ENCODE measurements around the gene TSPAN32. TPM values are rescaled to one million over a fixed set of nuclear protein-coding genes. Genes with fewer than 3 reads are reported as not detected.

TSPAN32 gene
- total and polyA plus RNA-seq, 10 of the 15 experiments (the other 5 are each of a cell fraction or from before 2014, with no cell fraction given) = 0.08 TPM; not detected in 9

DNA sequence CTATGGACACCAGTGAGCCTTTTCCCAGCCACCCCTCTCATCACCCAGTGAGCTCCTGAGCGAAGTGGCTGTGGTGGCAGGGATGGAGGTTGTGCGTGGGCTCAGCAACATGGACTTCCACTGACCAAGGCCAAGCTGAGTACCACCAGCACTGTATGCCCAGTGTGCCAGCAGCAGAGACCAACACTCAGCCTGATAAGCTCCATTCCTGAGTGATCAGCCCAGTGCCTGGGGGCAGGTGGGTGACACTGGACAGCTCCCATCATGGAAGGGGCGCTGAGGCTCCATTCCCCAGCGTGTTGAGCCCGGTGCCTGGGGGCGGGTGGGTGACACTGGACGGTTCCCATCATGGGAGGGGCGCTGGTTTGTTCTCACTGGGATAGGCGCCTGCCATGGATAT, 57.7 kb downstream of the TSPAN32 start:
- no peaks in the 10 kb centered on the region for H3K4me1 ChIP-seq (ENCODE audit: control insufficient read depth, insufficient read depth, low read length)
- H2AFZ ChIP-seq (ENCODE audit: control insufficient read depth, low read depth, low read length) = no peak overlapping the region
- no peak overlapping the region for H3K4me2 ChIP-seq (ENCODE audit: control insufficient read depth, insufficient read depth)
- FAIRE-seq (no peak), ATAC-seq (no peak), DNase-seq (ENCODE audit: low read depth, low spot score) (no peak)
- H4K20me1 ChIP-seq (ENCODE audit: control insufficient read depth, insufficient read depth) = no peaks in the 10 kb centered on the region
- 35% methylated on average over 9 of the region's 9 CpGs for WGBS (ENCODE audit: insufficient coverage, insufficient replicate concordance, low lambda C conversion rate, missing lambda C conversion rate)
- no peaks in the 10 kb centered on the region for H3K79me2 ChIP-seq (ENCODE audit: control insufficient read depth, insufficient read depth, low read length)
- TF ChIP-seq HCFC1 (IDR thresholded peaks at IDR 0.05; ENCODE audit: low read length) = no peak
- no peak for TF ChIP-seq LARP7 (IDR thresholded peaks at IDR 0.05)
- TF ChIP-seq, protein P1, sequence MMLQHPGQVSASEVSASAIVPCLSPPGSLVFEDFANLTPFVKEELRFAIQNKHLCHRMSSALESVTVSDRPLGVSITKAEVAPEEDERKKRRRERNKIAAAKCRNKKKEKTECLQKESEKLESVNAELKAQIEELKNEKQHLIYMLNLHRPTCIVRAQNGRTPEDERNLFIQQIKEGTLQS (IDR thresholded peaks at IDR 0.05; ENCODE audit: borderline replicate concordance, extremely low read depth, low read depth, low read length) = no peak
- TF ChIP-seq ZSCAN29 (IDR thresholded peaks at IDR 0.05) = no peak
- TF ChIP-seq POLR2AphosphoS2 (IDR thresholded peaks at IDR 0.05; ENCODE audit: low read depth, low read length) = no peak
- TF ChIP-seq, protein P2, sequence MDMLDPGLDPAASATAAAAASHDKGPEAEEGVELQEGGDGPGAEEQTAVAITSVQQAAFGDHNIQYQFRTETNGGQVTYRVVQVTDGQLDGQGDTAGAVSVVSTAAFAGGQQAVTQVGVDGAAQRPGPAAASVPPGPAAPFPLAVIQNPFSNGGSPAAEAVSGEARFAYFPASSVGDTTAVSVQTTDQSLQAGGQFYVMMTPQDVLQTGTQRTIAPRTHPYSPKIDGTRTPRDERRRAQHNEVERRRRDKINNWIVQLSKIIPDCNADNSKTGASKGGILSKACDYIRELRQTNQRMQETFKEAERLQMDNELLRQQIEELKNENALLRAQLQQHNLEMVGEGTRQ (IDR thresholded peaks at IDR 0.05; ENCODE audit: borderline replicate concordance, low read depth, low read length) = no peak
- TF ChIP-seq, protein P3, sequence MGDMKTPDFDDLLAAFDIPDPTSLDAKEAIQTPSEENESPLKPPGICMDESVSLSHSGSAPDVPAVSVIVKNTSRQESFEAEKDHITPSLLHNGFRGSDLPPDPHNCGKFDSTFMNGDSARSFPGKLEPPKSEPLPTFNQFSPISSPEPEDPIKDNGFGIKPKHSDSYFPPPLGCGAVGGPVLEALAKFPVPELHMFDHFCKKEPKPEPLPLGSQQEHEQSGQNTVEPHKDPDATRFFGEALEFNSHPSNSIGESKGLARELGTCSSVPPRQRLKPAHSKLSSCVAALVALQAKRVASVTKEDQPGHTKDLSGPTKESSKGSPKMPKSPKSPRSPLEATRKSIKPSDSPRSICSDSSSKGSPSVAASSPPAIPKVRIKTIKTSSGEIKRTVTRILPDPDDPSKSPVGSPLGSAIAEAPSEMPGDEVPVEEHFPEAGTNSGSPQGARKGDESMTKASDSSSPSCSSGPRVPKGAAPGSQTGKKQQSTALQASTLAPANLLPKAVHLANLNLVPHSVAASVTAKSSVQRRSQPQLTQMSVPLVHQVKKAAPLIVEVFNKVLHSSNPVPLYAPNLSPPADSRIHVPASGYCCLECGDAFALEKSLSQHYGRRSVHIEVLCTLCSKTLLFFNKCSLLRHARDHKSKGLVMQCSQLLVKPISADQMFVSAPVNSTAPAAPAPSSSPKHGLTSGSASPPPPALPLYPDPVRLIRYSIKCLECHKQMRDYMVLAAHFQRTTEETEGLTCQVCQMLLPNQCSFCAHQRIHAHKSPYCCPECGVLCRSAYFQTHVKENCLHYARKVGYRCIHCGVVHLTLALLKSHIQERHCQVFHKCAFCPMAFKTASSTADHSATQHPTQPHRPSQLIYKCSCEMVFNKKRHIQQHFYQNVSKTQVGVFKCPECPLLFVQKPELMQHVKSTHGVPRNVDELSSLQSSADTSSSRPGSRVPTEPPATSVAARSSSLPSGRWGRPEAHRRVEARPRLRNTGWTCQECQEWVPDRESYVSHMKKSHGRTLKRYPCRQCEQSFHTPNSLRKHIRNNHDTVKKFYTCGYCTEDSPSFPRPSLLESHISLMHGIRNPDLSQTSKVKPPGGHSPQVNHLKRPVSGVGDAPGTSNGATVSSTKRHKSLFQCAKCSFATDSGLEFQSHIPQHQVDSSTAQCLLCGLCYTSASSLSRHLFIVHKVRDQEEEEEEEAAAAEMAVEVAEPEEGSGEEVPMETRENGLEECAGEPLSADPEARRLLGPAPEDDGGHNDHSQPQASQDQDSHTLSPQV (IDR thresholded peaks at IDR 0.05) = no peak
- TF ChIP-seq TCF7 (IDR thresholded peaks at IDR 0.05; ENCODE audit: borderline replicate concordance) = no peak
- no peak for TF ChIP-seq EZH2 (IDR thresholded peaks at IDR 0.05; ENCODE audit: borderline replicate concordance, control insufficient read depth, low read depth, low read length)
- TF ChIP-seq RUNX3 (IDR thresholded peaks at IDR 0.05; ENCODE audit: low read length) = no peak
- no peak for TF ChIP-seq WRNIP1 (IDR thresholded peaks at IDR 0.05; ENCODE audit: borderline replicate concordance, low read depth, low read length)
- TF ChIP-seq, protein P4, sequence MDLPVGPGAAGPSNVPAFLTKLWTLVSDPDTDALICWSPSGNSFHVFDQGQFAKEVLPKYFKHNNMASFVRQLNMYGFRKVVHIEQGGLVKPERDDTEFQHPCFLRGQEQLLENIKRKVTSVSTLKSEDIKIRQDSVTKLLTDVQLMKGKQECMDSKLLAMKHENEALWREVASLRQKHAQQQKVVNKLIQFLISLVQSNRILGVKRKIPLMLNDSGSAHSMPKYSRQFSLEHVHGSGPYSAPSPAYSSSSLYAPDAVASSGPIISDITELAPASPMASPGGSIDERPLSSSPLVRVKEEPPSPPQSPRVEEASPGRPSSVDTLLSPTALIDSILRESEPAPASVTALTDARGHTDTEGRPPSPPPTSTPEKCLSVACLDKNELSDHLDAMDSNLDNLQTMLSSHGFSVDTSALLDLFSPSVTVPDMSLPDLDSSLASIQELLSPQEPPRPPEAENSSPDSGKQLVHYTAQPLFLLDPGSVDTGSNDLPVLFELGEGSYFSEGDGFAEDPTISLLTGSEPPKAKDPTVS (IDR thresholded peaks at IDR 0.05; ENCODE audit: low read depth, low read length) = no peak
- TF ChIP-seq GATAD2B (conservative IDR thresholded peaks at IDR 0.05; ENCODE audit: low read depth) = no peak
- no peak for TF ChIP-seq MXI1 (IDR thresholded peaks at IDR 0.05; ENCODE audit: low read depth, low read length)
- in situ Hi-C loops (cut with MboI) (no loop called here), intact Hi-C loops (cut with micrococcal nuclease; ENCODE audit: unreplicated experiment) (no loop called here)
- no peaks in the 10 kb centered on the region for H3K9me3 ChIP-seq (replicated peaks; ENCODE audit: control insufficient read depth, insufficient read depth, low read length)
- H3K27me3 ChIP-seq (replicated peaks in 1 of 2; ENCODE audit: control insufficient read depth in 2 of 2, insufficient read depth in 2 of 2, low read length in 1 of 2) = no peaks in the 10 kb centered on the region; a peak in 1 of 4 replicates
- BruUV-seq (replicated peaks) = no TSS peak
- ChIA-PET RAD21 (ENCODE audit: unreplicated experiment) (no interaction called here), POLR2A (no interaction called here), SMC1A (ENCODE audit: uncharacterized antibody, unreplicated experiment) (no interaction called here), CTCF (no interaction called here)
- H3K4me3 ChIP-seq = no peak overlapping the region
- H3K27ac ChIP-seq (ENCODE audit: control insufficient read depth, insufficient read depth) = no peak overlapping the region
- H3K9ac ChIP-seq (ENCODE audit: control insufficient read depth, insufficient read depth, low read length) = no peak overlapping the region
- no peaks in the 10 kb centered on the region for H3K36me3 ChIP-seq (ENCODE audit: control insufficient read depth in 2 of 2, insufficient read depth in 2 of 2, low read length in 1 of 2)

Measured in GM12878 (cell line).